ENCODE measurements around the gene PTMS.

GRCh38 chr12:6773590-6774351 is 7.6 kb downstream of the PTMS start:
- no peak for TF ChIP-seq CTCF (IDR thresholded peaks at IDR 0.05)
- no peak for TF ChIP-seq POLR2A (IDR thresholded peaks at IDR 0.05)

All from testis (tissue), 2 donors.